H1 (cell line): Measurements from ENCODE around the gene HS6ST3. TPM values are rescaled to one million over a fixed set of nuclear protein-coding genes. Genes with fewer than 3 reads are reported as not detected.

Experiments used
- ATF3 ChIP-seq: IDR thresholded peaks from 2 replicates; pipeline ENCODE4 v1.6.1; 2011; ENCODE audit warnings: low read depth, mild to moderate bottlenecking, low read length; ENCODE audit not compliant: insufficient read depth
- NRF1 ChIP-seq: IDR thresholded peaks from 2 replicates; pipeline ENCODE4 v1.6.1; 2011; ENCODE audit warnings: mild to moderate bottlenecking, low read depth, low read length, improper control_type of control experiment
- POU5F1 ChIP-seq: IDR thresholded peaks from 2 replicates; pipeline ENCODE4 v1.6.1; 2011; ENCODE audit warnings: low read depth, mild to moderate bottlenecking, low read length, moderate library complexity
- polyA plus RNA-seq, 7 experiments: library from polyadenylated mRNA; depleted of rRNA in 3 of 7; stranded (reverse) in 5 of 7; unstranded in 2 of 7; fragments of >200 nt in 5 of 7; fragments of 200-250 nt in 2 of 7; gene quantifications; 1 replicate in 5 of 7; 2 replicates in 1 of 7; 4 replicates in 1 of 7; pipeline versions ENCODE4 v1.2.1 to v1.2.3, GENCODE V29; 2011 to 2013; ENCODE audit warnings: missing spikeins in 2 of 7, mixed read lengths in 2 of 7
- total RNA-seq: library from RNA; stranded (reverse); fragmentation: NEBNext Ultra II Directional; extraction: Animal tissue kit (Norgen Biotek cat#: 25700); gene quantifications from 2 replicates; pipeline ENCODE4 v1.2.1, GENCODE V29; 2021

Gene HS6ST3
- total and polyA plus RNA-seq, 2 of the 8 experiments (the other 6 are each of a cell fraction or from before 2014, with no cell fraction given), result 0.45 to 1.2 TPM

GRCh38 chr13:96491103-96491502 lies 401.2 kb downstream of the HS6ST3 start (continued):
- TF ChIP-seq ATF3, result no peak
- TF ChIP-seq NRF1, result no peak
- no peak for TF ChIP-seq POU5F1
